Kidney (tissue), 14 donors: Measurements from ENCODE around the gene ADAMTS3. TPM values are rescaled to one million over a fixed set of nuclear protein-coding genes. Genes with fewer than 3 reads are reported as not detected.

Experiments used
- DNase-seq, 5 donors: peaks; one replicate each; pipeline ENCODE4 v3.0.0-alpha.2; 2013 to 2020
- FAIRE-seq: peaks from 2 replicates; lab custom pipeline; 2012; peaks lifted over from hg19 to GRCh38; lab: Jason Lieb, UNC
- H3K27ac ChIP-seq, 2 donors: one replicate each; pipeline ENCODE4 v1.7.0; 2013; ENCODE audit warnings: low read depth in 2 of 2, low read length in 2 of 2, inconsistent platforms in 1 of 2
- H3K27me3 ChIP-seq: one replicate; pipeline ENCODE4 v1.7.1; 2013; ENCODE audit warnings: low read length, inconsistent platforms; ENCODE audit not compliant: control insufficient read depth, insufficient read depth
- H3K36me3 ChIP-seq, 3 donors: one replicate each; pipeline versions ENCODE4 v1.7.0 to v1.7.1; 2013; ENCODE audit warnings: low read length in 3 of 3, control low read depth in 1 of 3, inconsistent platforms in 1 of 3; ENCODE audit not compliant: insufficient read depth in 3 of 3, control insufficient read depth in 2 of 3
- H3K4me1 ChIP-seq, 3 donors: one replicate each; pipeline versions ENCODE4 v1.7.0 to v1.7.1; 2013; ENCODE audit warnings: low read length in 3 of 3, inconsistent platforms in 1 of 3, low read depth in 1 of 3; ENCODE audit not compliant: control insufficient read depth in 2 of 3, insufficient read depth in 2 of 3
- H3K4me3 ChIP-seq, 3 donors: one replicate each; pipeline versions ENCODE4 v1.7.0 to v1.8.1; 2013; ENCODE audit warnings: low read length in 3 of 3, control low read depth in 1 of 3, inconsistent platforms in 1 of 3
- H3K9ac ChIP-seq, 3 donors: one replicate each; pipeline versions ENCODE4 v1.7.0 to v1.7.1; 2013; ENCODE audit warnings: low read length in 3 of 3, control low read depth in 1 of 3, inconsistent platforms in 1 of 3
- H3K9me3 ChIP-seq, 3 donors: one replicate each; pipeline versions ENCODE4 v1.7.0 to v1.7.1; 2013; ENCODE audit warnings: low read length in 3 of 3, control low read depth in 1 of 3, inconsistent platforms in 1 of 3; ENCODE audit not compliant: control insufficient read depth in 2 of 3, insufficient read depth in 1 of 3
- intact Hi-C: fragments of 100-400 bp; cut with DNase I; formaldehyde crosslinking; loops from one replicate; pipeline ENCODE4 v1.11.1; 2022
- polyA plus RNA-seq: library from polyadenylated mRNA; stranded (reverse); fragments of 350-450 nt; fragmentation: Illumina TruSeq; extraction: RNeasy Lipid Tissue Mini Kit (QIAGEN cat#74804); gene quantifications from one replicate; pipeline ENCODE4 v1.2.3, GENCODE V29; 2014; ENCODE audit warnings: low read depth, low replicate concordance; ENCODE audit not compliant: insufficient read depth
- total RNA-seq: library from RNA; stranded (reverse); fragmentation: NEBNext Ultra II Directional; extraction: Animal tissue kit (Norgen Biotek cat#: 25700); gene quantifications from one replicate; pipeline ENCODE4 v1.2.1, GENCODE V29; 2021
- TF ChIP-seq, protein P1 (sequence below): IDR thresholded peaks from 3 replicates; pipeline ENCODE4 v1.5.1; 2012; ENCODE audit warnings: mild to moderate bottlenecking, moderate library complexity, borderline replicate concordance; ENCODE audit not compliant: insufficient read depth; ENCODE audit errors: extremely low read depth
- donor health status: control.
- donor health status: control.
- donor health status: control.
- donor health status: control.
- donor health status: control.
- donor health status: DM: yes; HTN: yes; CAD: no.
- donor health status: Normal renal cell carcinoma (clear cell type).

The ADAMTS3 gene
- total and polyA plus RNA-seq, 2 donors from 2014 or later, result 0.56 to 4.2 TPM

DNA sequence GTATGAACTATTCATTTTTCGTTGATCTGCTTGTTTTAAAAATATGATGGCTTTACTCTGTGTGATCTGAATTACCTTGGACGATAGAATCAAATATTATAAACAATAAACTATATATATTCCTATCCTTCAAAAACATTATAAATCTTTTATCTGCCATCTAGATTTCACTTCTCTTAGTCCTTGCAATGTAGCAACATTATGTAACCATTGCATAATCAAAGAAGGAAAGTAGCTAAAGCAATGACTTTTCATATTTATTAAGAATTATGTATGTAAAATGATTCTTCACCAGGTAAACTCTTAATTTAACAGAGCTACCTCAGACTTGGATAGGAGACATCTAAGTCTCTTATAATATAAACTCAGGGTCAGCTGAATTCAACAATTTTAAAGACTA, 210.5 kb downstream of the ADAMTS3 start:
- Histone ChIP-seq H3K27me3 (no peaks in the 10 kb centered on the region), H3K9me3 (no peaks in the 10 kb centered on the region), H3K27ac (no peak overlapping the region), H3K4me1 (no peaks in the 10 kb centered on the region), H3K9ac (no peak overlapping the region), H3K36me3 (no peaks in the 10 kb centered on the region), H3K4me3 (no peak overlapping the region)
- TF ChIP-seq, protein P1, sequence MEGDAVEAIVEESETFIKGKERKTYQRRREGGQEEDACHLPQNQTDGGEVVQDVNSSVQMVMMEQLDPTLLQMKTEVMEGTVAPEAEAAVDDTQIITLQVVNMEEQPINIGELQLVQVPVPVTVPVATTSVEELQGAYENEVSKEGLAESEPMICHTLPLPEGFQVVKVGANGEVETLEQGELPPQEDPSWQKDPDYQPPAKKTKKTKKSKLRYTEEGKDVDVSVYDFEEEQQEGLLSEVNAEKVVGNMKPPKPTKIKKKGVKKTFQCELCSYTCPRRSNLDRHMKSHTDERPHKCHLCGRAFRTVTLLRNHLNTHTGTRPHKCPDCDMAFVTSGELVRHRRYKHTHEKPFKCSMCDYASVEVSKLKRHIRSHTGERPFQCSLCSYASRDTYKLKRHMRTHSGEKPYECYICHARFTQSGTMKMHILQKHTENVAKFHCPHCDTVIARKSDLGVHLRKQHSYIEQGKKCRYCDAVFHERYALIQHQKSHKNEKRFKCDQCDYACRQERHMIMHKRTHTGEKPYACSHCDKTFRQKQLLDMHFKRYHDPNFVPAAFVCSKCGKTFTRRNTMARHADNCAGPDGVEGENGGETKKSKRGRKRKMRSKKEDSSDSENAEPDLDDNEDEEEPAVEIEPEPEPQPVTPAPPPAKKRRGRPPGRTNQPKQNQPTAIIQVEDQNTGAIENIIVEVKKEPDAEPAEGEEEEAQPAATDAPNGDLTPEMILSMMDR, result no peak
- DNase-seq, result no peak
- FAIRE-seq, result no peak
- intact Hi-C loops, result no loop called here

DNA sequence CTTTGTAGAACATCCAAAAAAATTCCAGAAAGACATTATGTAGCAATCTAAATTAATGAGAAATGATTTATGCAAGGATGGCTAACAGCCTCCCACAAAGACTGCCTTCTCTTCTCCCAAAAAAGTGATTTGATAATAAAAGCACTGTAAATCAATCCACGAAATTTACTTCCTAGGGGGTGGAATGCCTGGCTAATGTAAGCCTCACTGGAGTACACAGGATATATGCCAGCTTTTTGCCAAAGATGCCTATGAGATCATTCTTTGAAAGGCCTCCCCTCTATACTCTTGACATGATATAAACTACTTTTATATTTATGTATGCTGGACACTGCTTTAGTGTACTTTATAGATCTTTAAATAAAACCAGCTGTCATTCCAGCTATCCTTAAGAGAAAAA, 211.1 kb downstream of the ADAMTS3 start:
- H3K36me3 ChIP-seq, result no peaks in the 10 kb centered on the region
- intact Hi-C loops, result no loop called here
- no peak for FAIRE-seq
- DNase-seq, result no peak
- H3K4me1 ChIP-seq, result no peaks in the 10 kb centered on the region
- H3K9me3 ChIP-seq, result no peaks in the 10 kb centered on the region
- no peak overlapping the region for H3K4me3 ChIP-seq
- TF ChIP-seq, protein P1, result no peak
- no peak overlapping the region for H3K27ac ChIP-seq
- no peaks in the 10 kb centered on the region for H3K27me3 ChIP-seq
- no peak overlapping the region for H3K9ac ChIP-seq

DNA sequence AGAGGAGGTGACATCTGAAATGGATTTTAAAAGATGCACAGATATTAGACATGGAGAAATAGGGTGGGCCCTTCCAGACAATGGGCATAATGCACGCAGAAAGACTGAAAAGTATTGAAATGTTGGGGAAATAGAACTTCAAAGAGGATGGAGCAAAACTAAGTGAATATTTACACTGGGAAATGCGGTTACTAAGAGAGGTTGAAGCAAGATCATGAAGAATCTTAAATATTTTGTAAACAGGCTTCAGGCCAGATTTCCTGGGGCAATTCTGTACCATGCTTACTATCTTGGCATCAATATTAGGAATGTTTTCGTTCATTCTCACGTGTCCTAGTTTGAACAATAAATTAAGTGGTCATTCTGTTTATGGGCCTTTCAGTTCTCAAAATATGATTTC, 216.3 kb downstream of the ADAMTS3 start:
- no peaks in the 10 kb centered on the region for H3K9me3 ChIP-seq
- FAIRE-seq (no peak), DNase-seq (no peak)
- H3K4me3 ChIP-seq, result no peak overlapping the region
- no peaks in the 10 kb centered on the region for H3K4me1 ChIP-seq
- no peak overlapping the region for H3K27ac ChIP-seq
- no peaks in the 10 kb centered on the region for H3K36me3 ChIP-seq
- H3K27me3 ChIP-seq, result no peaks in the 10 kb centered on the region
- TF ChIP-seq, protein P1, result no peak
- no peak overlapping the region for H3K9ac ChIP-seq
- intact Hi-C loops, result no loop called here

DNA sequence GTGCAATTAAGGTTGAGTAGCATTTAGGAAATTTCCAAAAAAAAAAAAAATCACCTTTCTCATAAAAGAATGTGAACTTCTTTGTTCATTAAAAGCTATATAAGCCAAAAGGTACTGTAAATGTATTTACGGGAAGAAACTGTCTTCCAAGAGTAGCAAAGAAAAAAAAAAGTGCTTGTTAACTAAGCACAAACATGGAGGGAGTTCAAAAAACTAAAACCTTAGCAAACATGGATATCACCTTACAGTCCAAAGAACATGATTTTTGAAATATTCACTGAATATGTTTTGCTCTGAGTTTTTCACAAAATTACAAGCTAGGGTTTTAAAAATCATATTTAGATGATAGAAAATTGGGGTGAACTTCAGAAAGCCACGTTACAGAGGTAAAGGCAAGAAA, 217.5 kb downstream of the ADAMTS3 start:
- TF ChIP-seq, protein P1, result no peak
- no peak for FAIRE-seq
- intact Hi-C loops, result no loop called here
- H3K9me3 ChIP-seq, result no peaks in the 10 kb centered on the region
- no peak for DNase-seq
- no peak overlapping the region for H3K4me3 ChIP-seq
- no peaks in the 10 kb centered on the region for H3K4me1 ChIP-seq
- no peak overlapping the region for H3K9ac ChIP-seq
- H3K36me3 ChIP-seq, result no peaks in the 10 kb centered on the region
- H3K27ac ChIP-seq, result no peak overlapping the region
- no peaks in the 10 kb centered on the region for H3K27me3 ChIP-seq
